ENCODE measurements around the gene HHAT. TPM values are rescaled to one million over a fixed set of nuclear protein-coding genes. Genes with fewer than 3 reads are reported as not detected.

HHAT gene
- total and polyA plus RNA-seq, 2 of the 4 experiments (the other 2 are of a cell fraction) = 1.7 to 2.5 TPM

DNA sequence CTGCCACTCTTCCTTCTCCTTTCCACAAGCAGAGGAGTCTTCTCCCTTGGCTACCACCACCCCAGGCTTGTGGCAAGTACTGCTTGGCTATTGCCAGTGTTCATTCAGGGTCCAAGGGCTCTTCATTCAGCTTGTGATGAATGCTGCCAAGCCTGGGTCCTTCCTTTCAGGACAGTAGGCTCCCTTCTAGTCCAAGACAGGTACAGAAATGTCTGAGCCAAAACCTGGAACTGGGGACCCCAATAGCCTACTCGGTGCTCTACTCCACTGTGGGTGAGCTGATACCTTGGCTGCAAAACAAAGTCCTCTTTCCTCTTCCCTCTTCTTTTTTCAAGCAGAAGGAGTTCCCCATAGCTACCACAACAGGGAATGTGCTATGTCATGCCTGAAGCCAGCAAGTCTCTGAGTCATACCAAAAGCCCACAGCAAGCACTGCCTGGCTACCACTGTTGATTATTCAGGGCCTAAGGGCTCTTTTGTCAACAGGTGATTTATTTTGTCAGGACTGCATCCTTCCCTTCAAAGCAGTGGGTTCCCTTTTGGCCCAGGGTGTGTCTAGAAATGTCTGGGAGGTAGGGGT, 268.9 kb downstream of the HHAT start:
- Histone ChIP-seq H3K36me3 (ENCODE audit: control insufficient read depth, insufficient read depth, low read length) (no peaks in the 10 kb centered on the region), H4K91ac (ENCODE audit: insufficient read depth, low read depth, low read length) (peak overlapping the region; percentile 100), H2AFZ (replicated peaks; ENCODE audit: low read length, poor library complexity) (peak overlapping the region; percentile 87), H3K56ac (ENCODE audit: extremely low read depth, insufficient read depth, low read length) (peak overlapping the region; percentile 98), H3K18ac (ENCODE audit: low read depth, low read length) (peak overlapping the region; percentile 94), H3K9ac (ENCODE audit: low read depth, low read length) (peak overlapping the region; percentile 40; the same call in 1 of the 2 replicates), H3K4me3 (ENCODE audit: insufficient read depth, low read depth, low read length) (no peak overlapping the region), H3K9me3 (ENCODE audit: control insufficient read depth, insufficient read depth, low read length) (no peaks in the 10 kb centered on the region), H3K9me1 (ENCODE audit: insufficient read depth, low read length) (peaks cover 9% of the 10 kb centered on the region), H3K27me3 (ENCODE audit: control insufficient read depth, insufficient read depth, low read length) (no peaks in the 10 kb centered on the region), H2BK5ac (ENCODE audit: low read depth, low read length, poor library complexity, severe bottlenecking) (peak overlapping the region; percentile 98), H3K14ac (replicated peaks; ENCODE audit: low read depth, low read length) (peak overlapping the region; percentile 97), H3K4me1 (ENCODE audit: control insufficient read depth, insufficient read depth, low read length) (peaks cover 10% of the 10 kb centered on the region), H2BK120ac (ENCODE audit: low read depth, low read length) (peak overlapping the region; percentile 100), H2BK15ac (ENCODE audit: low read depth, low read length) (peak overlapping the region; percentile 96; the same call in 2 of the 3 replicates), H2BK20ac (ENCODE audit: low read depth, low read length) (peak overlapping the region; percentile 100), H3K79me1 (ENCODE audit: low read depth in 1 of 2, low read length in 2 of 2) (no peaks in the 10 kb centered on the region), H2AK9ac (replicated peaks; ENCODE audit: low read depth, low read length, poor library complexity) (peak overlapping the region; percentile 95), H4K20me1 (ENCODE audit: insufficient read depth, low read length) (no peaks in the 10 kb centered on the region; the same call in 1 of the 2 replicates), H3K27ac (ENCODE audit: insufficient read depth, low read length) (peak overlapping the region; percentile 99), H2AK5ac (ENCODE audit: low read depth, low read length) (peak overlapping the region; percentile 99), H3K4me2 (ENCODE audit: low read depth, low read length) (peak overlapping the region; percentile 37), H4K5ac (ENCODE audit: low read depth, low read length) (peak overlapping the region; percentile 95), H4K8ac (ENCODE audit: low read depth in 2 of 2, low read length in 2 of 2) (peak overlapping the region; percentile 96), H3K4ac (ENCODE audit: low read depth, low read length) (peak overlapping the region; percentile 100), H3K23ac (ENCODE audit: low read depth, low read length) (peak overlapping the region; percentile 98)
- ChIA-PET POLR2A (ENCODE audit: unreplicated experiment) (no interaction called here), CTCF (interaction anchor here (0.9 to 3.0 kb wide), 5 partner anchors 9 to 536 kb away, joined by 3 to 11 read pairs (median 4); partner anchors contain the start of gene KCNH1)
- intact Hi-C loops (cut with micrococcal nuclease) (loop anchor here (5.0 kb wide), 1 partner anchor 660 kb away; the partner anchor contains the start of gene RCOR3), in situ Hi-C loops (cut with MboI; ENCODE audit: low sequenced_read_pairs) (loop anchor here (25.0 kb wide), 1 partner anchor 185 kb away; no protein-coding TSS in a partner anchor), dilution Hi-C loops (cut with HindIII; ENCODE audit: low sequenced_read_pairs, unreplicated experiment) (no loop called here)
- DNase-seq = peak; percentile 96
- BruUV-seq (replicated peaks) = no TSS peak
- peak; percentile 16; the same call in 1 of the 2 replicates for TF ChIP-seq RAD21 (IDR thresholded peaks at IDR 0.05; ENCODE audit: low read length)
- TF ChIP-seq RFX5 (IDR thresholded peaks at IDR 0.05; ENCODE audit: low read depth, low read length) = no peak
- TF ChIP-seq CTCF (conservative IDR thresholded peaks at IDR 0.05; ENCODE audit: low read depth, low read length) = 0 out of 2 replicates have a peak, but pooled peaks have one; percentile 2
- TF ChIP-seq FOS (IDR thresholded peaks at IDR 0.05; ENCODE audit: low read depth, low read length) = peak; percentile 76; the same call in 1 of the 2 replicates
- no peak for TF ChIP-seq BHLHE40 (IDR thresholded peaks at IDR 0.05; ENCODE audit: low read depth, low read length)
- TF ChIP-seq NFE2L2 (IDR thresholded peaks at IDR 0.05; ENCODE audit: low read depth, low read length) = peak; percentile 98
- TF ChIP-seq MAFK (IDR thresholded peaks at IDR 0.05; ENCODE audit: low read depth, low read length) = peak; percentile 84
- ATAC-seq (ENCODE audit: low read depth) = peak; percentile 92
- no CpG with 5 or more reads among the region's 1 CpG for WGBS, 2 experiments (ENCODE audit: extremely low coverage in 2 of 2, insufficient read length in 1 of 2)
